ENCODE data around the gene SH2D1A.
"Not testable (repeated sequence)": the region's sequence is repeated elsewhere in the genome, so short reads cannot be mapped to it uniquely, and the experiment has no call there.

DNA sequence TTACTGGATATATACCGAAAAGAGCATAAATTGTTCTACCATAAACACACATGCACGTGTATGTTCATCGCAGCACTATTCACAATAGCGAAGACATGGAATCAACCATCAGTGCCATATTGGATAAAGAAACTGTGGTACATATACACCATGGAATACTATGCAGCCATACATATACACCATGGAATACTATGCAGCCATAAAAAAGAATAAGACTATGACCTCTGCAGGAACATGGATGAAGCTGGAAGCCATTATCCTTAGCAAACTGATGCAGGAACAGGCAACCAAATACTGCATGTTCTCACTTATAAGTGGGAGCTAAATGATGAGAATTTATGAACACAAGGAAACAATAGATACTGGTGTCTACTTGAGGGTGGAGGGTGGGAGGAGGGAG is 47.0 kb upstream of the SH2D1A start:
- TF ChIP-seq, protein P1, sequence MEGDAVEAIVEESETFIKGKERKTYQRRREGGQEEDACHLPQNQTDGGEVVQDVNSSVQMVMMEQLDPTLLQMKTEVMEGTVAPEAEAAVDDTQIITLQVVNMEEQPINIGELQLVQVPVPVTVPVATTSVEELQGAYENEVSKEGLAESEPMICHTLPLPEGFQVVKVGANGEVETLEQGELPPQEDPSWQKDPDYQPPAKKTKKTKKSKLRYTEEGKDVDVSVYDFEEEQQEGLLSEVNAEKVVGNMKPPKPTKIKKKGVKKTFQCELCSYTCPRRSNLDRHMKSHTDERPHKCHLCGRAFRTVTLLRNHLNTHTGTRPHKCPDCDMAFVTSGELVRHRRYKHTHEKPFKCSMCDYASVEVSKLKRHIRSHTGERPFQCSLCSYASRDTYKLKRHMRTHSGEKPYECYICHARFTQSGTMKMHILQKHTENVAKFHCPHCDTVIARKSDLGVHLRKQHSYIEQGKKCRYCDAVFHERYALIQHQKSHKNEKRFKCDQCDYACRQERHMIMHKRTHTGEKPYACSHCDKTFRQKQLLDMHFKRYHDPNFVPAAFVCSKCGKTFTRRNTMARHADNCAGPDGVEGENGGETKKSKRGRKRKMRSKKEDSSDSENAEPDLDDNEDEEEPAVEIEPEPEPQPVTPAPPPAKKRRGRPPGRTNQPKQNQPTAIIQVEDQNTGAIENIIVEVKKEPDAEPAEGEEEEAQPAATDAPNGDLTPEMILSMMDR (IDR thresholded peaks at IDR 0.05): not testable (repeated sequence)
- TF ChIP-seq POLR2A (IDR thresholded peaks at IDR 0.05): not testable (repeated sequence)

Data from right lobe of liver (tissue), 4 donors.